SIG-M5 treated with dmso at 0.1 percent for 504 hours (cell line): ENCODE measurements around the gene CCDC141.
"Not testable (repeated sequence)": the region's sequence is repeated elsewhere in the genome, so short reads cannot be mapped to it uniquely, and the experiment has no call there.

Source experiments
- DNase-seq: peaks from one replicate; lab custom pipeline; 2025; ENCODE audit not compliant: unreplicated experiment; lab: John Stamatoyannopoulos, UW

Gene CCDC141

DNA sequence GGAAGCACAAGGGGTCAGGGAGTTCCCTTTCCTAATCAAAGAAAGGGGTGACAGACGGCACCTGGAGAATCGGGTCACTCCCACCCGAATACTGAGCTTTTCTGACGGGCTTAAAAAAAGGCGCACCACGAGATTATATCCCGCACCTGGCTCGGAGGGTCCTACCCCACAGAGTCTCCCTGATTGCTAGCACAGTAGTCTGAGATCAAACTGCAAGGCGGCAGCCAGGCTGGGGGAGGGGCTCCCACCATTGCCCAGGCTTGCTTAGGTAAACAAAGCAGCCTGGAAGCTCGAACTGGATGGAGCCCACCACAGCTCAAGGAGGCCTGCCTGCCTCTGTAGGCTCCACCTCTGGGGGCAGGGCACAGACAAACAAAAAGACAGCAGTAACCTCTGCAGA is 67.3 kb downstream of the CCDC141 start:
- DNase-seq, result not testable (repeated sequence)

DNA sequence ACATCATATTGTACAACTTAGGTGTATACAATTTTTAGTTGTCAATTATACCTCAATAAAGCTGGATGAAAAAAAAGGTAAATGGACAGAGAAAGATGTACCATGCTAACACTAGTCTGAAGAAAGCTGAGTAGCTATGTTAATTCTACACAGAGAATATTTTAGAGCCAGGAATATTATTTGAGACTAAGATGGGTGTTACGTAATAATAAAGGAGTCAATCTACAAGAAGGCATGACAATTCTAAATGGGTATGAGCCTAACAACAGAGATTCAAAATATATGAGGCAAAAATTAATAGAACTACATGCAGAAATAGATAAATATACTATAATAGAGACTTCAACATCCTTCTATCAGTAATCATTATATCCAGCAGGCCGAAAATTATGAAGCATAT is 69.1 kb downstream of the CCDC141 start:
- DNase-seq, result no peak

DNA sequence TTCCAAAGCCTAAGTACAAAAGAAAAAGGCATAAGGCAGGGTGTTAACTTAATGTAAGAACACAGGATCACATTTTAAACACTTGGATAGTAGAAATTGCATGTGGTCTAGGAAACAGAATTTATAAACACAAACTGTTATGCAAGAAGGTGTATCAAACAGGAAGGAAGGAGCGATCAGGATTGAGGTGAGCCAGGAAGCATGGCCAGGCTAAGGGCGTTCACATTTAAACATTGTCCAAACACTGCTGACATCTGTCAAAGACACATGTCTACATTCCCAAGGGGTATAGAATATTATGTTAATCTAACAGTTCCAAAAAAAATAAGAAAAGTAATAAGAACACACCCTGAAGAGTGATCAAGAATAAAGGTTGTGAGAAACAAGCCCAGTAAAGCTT is 71.3 kb downstream of the CCDC141 start:
- DNase-seq, result no peak

DNA sequence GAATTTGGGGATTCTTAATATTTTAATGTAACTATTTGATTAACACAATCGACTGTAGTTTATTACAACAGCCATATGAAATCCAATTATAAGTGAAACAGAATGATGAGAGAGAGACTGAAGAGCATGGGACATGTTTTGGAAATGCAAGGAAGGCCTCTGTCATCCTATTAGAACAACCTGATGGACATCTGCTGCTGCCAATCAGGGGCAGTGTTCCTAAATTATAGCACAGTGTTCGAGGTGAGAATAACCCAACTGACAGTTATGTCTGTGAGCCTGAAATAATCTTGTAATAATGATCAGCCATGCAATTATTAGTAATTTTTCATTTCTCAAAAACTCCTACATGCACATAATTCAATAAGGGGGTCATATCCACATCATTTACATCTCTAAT is 73.6 kb downstream of the CCDC141 start:
- no peak for DNase-seq

DNA sequence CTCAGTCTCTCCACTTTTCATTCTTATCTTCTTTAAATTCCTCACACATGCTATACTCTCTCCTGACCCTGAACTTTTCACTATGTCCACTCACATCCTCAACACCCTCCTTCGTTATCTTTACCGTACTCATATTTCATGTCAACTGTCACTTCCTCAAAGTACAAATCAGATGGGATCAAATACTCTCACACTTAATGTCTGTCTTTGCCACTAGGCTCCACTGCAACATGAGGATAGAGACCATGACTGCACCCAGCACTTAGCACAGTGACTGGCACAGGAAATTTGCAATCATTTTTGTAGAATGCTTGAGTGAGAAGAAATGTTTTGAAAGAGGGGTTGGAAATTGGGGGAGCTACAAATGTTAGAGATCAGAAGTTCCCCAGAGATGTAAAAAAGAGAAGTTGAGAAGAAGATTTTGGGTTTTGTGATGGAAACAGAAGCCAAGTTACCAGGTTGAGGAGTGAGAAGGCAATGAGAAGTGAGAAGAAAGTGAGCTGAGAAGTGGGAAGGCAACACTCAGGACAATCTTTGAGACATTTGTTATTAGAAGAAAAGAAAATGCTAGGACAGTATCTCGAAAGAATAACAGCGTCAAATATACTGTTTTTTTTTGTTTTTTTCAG is 87.0 kb downstream of the CCDC141 start:
- no peak for DNase-seq

DNA sequence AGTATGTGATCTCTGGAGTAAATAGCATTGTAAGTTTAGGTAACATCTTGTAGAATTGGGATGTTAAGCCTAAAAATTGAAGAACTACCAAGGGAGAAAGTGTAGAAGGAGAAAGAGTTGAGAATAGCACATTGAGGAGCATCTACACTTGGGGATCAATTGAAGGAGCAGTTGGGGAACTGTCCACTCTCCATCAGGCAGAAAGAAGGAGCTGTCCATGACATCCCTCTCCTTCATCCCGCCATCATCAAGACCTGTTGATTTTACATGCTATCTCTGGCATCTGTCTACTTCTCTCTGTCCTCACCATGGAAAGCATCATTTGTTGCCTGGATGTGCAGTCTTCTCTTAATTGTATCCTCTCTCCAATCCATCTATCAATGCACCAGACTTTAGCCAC is 87.8 kb downstream of the CCDC141 start:
- DNase-seq, result no peak

DNA sequence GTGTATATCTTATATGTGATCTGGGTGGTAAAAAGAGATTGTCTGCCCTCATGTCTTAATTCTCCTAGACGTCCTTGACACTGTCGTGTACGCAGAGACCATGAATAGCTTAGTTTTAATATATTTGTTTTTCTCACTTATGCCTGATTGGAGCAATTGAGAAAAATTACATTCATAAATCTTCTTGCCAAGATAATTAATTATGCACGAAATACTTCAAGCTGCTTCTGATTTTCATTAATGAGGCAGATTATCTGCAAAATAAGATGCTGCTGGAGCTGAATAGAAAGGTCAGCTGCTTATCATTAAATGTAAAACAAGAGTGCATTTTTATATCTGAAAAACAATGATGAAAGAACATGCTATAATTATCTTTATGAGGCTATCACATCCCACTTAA is 95.9 kb downstream of the CCDC141 start:
- DNase-seq, result no peak

DNA sequence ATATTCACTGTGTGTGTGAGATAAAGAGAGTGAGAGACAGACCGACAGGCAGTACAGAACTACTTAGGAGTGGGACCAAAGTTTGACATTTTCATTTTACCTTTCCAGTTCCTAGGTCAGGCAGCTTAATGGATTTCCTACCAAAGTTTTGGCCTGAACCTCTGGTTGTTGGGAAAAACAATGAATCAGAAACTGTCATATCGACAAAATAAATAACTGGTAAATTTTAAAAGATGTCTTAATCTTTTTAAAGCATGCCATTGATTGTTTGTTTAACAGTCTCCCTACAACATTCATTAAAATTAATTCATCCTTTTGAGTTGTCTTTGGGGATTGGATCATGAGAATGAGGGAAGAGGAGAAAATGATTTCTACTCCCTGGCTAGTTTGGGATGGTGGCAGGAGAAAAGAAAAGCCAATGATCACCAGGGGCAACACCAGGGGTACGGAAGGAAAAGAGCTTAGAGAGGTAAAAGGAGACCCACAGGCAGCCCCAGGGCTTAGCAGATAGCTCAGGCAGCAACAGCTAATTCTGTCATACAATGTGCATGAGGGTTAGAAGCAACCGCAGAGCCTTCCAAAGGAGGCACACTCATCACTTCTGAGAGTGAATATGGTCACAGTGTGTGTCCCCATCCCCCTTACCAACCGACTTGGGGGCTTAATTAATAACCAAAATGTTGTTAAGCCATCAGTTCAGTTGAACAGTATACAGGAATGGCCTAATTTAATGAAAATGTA is 98.5 kb downstream of the CCDC141 start:
- no peak for DNase-seq

DNA sequence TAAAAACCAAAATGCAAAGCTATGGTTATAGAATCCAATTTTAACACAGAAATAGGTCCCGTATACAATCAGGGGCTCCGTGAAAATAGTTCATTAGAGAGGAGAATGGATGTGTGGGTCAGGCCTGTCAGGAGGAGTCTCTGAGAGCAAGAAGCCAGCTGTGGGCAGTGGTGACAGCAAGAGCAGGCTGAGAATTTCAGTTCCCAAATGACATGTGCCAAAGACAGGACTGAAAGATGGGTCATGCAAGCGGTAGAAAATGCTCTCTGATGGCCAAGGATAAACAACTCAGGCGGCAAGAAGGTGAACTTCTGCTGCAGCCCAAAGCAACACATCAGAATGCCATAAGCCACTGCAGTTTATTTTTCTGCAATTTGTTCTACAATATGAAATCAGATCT is 100.4 kb downstream of the CCDC141 start:
- DNase-seq, result no peak

DNA sequence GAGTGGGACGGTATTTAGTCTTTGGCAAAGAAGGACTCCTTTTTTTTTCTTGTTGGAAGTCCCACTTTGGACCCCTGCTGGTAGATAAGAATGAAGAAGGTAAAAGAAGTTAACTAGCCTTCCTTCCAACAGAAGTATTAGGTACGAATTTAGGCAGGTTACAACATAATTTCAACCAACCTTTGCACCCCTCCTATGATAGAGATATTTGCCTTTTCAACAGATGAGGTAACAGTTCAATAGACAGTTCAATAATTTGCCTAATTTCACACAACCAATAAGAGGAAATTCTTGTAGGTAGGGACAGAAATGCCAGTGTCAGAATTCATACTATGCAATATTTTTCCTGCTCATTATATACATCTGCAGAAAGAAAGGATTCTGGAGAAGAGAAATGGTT is 100.8 kb downstream of the CCDC141 start:
- no peak for DNase-seq

DNA sequence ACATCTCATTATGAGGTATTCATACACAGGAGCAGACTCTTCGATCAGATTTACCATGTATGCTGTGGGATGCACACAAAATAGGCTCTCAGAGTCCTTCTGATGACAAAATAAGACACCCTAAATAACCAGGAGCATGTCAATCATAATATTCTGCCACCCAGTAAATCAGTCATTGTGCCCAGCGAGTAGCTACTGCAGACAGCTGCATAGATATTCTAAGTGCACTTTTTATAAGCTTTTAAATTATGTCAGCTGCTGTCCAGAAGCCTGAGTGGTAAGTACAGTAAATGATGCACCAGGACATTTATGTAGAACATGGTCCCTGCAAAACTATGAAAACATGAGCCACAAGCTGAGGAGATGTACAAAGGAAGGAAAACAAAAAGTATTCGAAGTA is 102.9 kb downstream of the CCDC141 start:
- DNase-seq, result no peak

DNA sequence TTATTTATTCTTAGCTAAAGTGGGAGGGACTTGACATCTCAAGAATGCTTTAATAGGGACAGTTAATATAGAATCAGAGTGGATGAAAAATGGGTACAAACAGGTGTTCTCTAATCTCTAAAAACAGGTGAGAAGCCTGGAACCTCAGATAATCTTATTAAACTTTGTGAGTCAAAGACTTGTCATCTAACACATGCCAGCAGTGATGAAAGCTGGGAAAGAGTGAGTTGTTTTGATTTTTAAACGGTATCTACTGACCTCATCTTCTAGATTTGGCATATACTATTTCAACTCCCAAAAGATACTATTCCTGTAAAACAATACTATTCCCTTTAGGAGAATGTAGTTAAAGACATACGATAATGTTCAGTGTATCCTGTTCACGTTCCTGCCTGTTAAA is 103.4 kb downstream of the CCDC141 start:
- DNase-seq, result no peak

DNA sequence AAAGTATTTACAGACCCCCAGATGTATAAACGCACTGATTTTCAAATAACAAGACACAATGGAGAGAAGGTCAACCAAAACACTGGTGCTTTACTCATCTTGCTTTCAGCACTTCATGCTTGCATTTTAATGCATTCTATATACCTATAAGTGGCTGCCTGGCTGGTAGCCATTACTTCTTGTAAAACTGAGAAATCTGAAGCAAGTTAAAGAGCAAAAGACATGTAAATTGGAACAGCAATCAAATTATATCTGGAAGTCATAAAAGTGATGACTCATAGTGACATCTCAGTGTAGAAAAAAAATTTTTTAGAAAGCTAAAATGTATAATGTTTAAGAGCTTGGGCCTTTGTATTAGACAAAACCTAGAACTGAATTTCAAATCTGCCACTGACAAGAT is 106.2 kb downstream of the CCDC141 start:
- DNase-seq, result no peak

DNA sequence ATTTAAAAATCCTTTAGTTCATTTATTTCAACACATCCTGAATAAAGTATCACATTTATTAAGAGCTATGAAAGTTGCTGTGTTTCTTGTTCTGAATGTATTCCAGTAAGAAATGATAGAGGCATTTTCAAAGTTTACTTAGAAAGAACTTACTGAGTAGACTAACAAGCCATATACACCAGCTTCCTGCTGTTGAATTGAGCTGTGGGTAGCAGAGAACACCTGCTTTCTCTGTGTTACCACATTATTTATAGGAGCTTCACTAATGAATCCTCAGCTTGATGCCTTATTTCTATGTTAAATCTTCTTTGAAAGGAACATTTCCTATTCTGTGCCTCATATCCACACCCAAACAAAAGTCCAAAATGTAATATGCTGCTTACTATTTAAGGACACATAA is 115.4 kb downstream of the CCDC141 start:
- no peak for DNase-seq

DNA sequence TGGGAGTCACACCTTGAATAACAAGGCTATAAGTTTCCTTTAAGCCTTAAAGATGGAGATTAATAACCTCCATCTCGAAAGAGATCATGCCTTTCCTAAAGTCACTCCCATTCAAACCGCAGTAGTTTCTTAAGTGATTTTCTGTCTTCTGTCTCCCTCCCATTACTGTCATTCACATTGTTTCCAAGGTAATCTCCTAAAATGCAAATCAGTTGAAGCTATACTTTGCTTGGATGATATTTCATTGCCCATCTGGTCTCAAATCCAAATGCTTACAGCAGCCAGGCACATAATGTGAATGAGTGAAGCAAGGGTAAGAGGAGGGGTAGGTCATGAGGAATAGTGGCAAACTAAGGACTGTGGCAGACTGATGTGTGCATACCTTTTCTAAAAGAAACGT is 116.4 kb downstream of the CCDC141 start:
- DNase-seq, result no peak

DNA sequence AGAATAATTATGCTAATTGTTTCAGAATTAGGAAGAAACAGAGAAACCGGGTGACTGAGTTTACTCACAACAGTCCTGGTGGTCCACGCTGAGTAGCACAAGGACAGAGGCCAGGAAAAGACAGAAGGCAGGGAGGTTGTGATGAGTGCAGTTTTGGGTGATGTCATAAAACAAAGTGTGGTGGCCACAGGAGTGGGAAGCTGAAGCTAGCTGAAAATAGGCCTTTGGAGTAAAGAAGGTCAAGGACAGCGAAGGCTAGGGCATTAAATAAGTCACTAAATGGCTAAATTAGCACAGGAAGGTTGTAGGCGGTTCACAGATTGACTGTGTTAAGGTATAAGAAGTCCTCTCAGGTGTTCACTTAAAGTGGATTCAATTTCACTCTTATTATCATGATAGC is 121.9 kb downstream of the CCDC141 start:
- DNase-seq, result no peak

DNA sequence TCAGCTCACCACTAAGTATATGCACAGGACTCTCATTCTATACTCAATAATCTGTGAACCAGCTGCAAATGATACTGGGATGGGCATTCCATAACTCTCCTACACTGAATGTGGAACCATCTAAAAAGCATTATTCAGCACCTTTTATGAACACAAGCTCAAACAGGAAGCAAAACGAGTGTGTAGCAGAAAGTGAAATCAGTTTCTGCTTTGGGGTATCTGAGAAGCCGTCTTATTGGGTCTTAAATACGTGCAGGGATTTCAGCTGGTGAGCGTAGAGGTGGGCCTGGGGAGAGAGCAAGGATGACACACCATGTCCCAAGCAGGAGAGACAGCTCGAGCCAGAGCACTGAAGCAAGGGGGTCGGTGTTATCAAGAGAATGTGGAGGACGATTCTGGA is 122.8 kb downstream of the CCDC141 start:
- DNase-seq, result no peak

DNA sequence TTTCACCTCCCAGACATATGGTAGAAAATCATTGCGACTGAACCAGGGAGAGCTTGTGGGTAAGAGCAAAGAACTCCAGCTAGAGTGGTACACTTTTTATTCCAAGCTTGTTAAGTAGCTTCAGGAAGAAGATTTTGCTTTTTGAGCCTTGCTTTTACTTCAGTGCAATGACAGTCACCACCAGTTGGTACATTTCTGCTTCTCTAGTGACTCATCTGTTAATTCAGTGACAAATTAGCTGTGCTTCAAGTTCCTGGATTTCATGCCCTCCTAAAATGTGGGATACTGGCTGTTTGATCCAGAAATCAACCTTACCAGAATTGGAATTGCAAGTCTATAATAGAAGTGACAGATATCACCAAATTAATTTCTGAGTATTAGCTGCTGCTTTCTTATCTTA is 125.1 kb downstream of the CCDC141 start:
- no peak for DNase-seq

DNA sequence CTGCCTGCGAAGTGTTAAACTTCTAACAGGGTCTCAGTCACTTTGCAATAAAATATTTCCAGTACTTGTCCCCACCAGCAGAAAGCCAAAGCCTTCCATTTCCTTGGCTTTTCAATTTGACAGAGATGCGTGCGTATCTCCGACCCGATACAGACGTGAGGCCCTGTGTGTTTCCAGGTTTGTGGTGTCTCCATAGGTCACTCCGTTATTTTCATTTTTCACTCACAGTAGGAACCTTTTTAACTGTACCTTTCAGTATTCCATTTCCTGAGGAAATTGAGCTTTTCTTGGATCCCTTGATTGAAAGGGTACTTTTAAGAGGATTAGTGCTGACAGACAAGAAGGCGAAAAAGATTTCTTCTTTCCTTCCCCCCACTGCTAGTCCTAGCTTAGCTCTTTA is 126.4 kb downstream of the CCDC141 start:
- DNase-seq, result no peak

DNA sequence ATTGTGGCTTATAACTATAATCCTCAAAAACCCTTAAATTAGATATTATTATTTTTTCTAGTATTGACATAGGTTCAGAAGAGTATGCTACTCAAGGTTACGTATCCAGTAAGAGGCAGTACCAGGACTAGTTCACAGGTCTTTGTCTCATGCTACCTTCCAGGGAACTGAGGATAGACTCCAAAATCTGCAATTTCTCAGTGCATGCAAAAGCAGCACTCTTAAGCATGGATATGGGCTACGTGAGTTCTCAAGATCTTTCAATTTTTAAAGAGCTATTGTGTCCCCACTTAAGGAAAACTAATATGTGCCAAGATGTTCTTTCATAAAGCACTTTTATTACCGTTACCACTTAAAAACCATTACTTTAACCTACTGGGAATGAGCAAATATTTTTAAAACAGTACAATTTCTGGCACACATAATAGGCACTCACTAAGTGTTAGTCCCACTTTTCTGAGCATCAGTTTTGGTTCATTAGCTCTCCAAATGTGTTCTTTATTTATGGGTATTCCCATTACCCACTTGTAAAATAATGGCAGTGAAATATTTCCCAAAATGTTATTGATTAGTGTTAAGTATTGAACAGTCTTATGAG is 128.9 kb downstream of the CCDC141 start:
- no peak for DNase-seq

DNA sequence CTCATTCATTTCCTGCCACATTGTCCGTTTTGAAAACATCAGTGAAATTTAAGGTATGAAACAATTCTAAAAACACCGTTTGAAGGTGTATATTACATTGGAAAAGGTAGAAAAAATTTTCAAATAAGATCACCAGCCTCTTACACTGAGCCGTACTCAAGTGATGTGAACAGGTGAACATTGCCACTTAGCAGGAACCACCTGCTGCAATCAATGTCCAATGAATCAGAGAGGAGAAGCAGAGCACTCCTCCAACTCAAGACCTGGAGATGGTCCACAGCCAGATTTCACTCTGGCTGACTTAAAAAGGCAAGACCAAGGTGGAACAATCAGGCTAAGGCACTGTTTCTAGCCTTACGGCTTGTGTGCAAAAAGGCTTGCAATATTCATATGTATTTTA is 132.4 kb downstream of the CCDC141 start:
- no peak for DNase-seq

DNA sequence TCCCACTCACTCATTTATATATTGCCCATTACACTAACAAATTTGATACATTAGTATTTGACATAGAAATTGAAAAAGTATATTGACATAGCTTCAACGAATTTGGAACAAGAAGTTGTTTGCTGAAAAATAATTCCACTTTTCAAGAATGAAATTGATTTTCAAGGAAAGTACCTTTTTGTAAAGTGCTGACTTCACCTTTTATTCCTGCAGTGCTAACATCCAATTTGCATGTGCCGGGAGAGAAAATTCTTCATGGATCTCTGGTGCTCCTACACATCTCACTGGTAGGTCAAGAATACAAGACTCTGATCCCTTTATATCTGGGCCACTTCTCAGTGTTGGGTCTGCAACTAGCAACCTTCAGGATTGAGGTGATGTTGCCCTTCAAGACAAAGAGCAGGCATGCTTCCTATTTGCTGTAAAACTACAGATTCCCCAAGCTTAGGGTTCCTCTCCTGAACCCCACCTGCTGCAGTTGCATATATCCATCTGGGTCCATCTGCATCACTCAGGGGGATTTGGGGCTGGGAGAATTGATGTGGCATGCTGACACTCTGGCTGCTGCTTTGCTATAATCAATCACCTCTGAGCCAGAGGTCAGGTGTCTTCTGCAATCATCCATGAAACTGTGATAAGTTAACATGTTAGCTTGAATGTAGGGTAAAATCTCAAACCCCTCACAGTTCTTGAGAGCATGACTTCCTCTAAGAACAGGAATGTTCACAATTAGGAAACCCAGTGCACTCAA is 134.3 kb downstream of the CCDC141 start:
- DNase-seq, result no peak
